Calu3 (cell line): Measurements from ENCODE around the gene ADCYAP1R1. TPM values are rescaled to one million over a fixed set of nuclear protein-coding genes. Genes with fewer than 3 reads are reported as not detected.

ENCODE experiments used
- BruUV-seq: library from RNA; stranded (reverse); fragments of 400-500 nt; replicated peaks from 2 replicates; lab custom pipeline; 2021; lab: Mats Ljungman, UMichigan
- CTCF ChIA-PET: fragments of 300-600 bp; sonication (Branson Sonifier 250); formaldehyde crosslinking; loops from one replicate; lab custom pipeline; 2022; ENCODE audit warnings: antibody characterized with exemption; lab: Charles Lee
- DNase-seq: peaks from one replicate; pipeline ENCODE4 v3.0.0; 2022
- H3K27ac Mint-ChIP-seq: one replicate; pipeline ENCODE4 v1.8.0; 2022; ENCODE audit warnings: mixed read lengths; ENCODE audit not compliant: unreplicated experiment
- H3K27me3 Mint-ChIP-seq: one replicate; pipeline ENCODE4 v1.8.0; 2022; ENCODE audit warnings: mixed read lengths; ENCODE audit not compliant: unreplicated experiment
- H3K36me3 Mint-ChIP-seq: one replicate; pipeline ENCODE4 v1.8.0; 2022; ENCODE audit warnings: mild to moderate bottlenecking, moderate library complexity, mixed read lengths; ENCODE audit not compliant: insufficient read depth, unreplicated experiment
- H3K4me1 Mint-ChIP-seq: one replicate; pipeline ENCODE4 v1.8.0; 2022; ENCODE audit warnings: mild to moderate bottlenecking, low read depth, mixed read lengths; ENCODE audit not compliant: unreplicated experiment
- H3K4me3 Mint-ChIP-seq: one replicate; pipeline ENCODE4 v1.8.0; 2022; ENCODE audit warnings: mild to moderate bottlenecking, low read depth, moderate library complexity, mixed read lengths; ENCODE audit not compliant: unreplicated experiment
- H3K9me3 Mint-ChIP-seq: one replicate; pipeline ENCODE4 v1.8.0; 2022; ENCODE audit warnings: low read depth, mixed read lengths; ENCODE audit not compliant: unreplicated experiment
- CTCF ChIP-seq: fragments of 200-600 bp; IDR thresholded peaks from one replicate; pipeline ENCODE4 v1.8.0; 2022; ENCODE audit warnings: antibody characterized with exemption; ENCODE audit not compliant: unreplicated experiment
- intact Hi-C: fragments of 100-400 bp; cut with micrococcal nuclease; formaldehyde crosslinking; loops from one replicate; pipeline ENCODE4 v1.10.0; 2022; ENCODE audit not compliant: unreplicated experiment
- total RNA-seq: library from RNA; stranded (reverse); gene quantifications from 2 replicates; pipeline ENCODE4 v1.2.3, GENCODE V29; 2022

The ADCYAP1R1 gene
- total RNA-seq, 1 experiment from 2014 or later: not detected

- intact Hi-C loops: no loop called here
- DNase-seq: no peak
- CTCF ChIA-PET: no interaction called here
- BruUV-seq: no TSS peak
- Mint-ChIP-seq H3K27me3 (no peaks in the 10 kb centered on the region), H3K4me3 (no peak overlapping the region), H3K4me1 (no peaks in the 10 kb centered on the region), H3K36me3 (no peaks in the 10 kb centered on the region), H3K27ac (no peak overlapping the region), H3K9me3 (no peaks in the 10 kb centered on the region)
- no peak for TF ChIP-seq CTCF
Measured at GRCh38 chr7:31082017-31082416, 29.9 kb downstream of the ADCYAP1R1 start.

- Mint-ChIP-seq H3K9me3 (no peaks in the 10 kb centered on the region), H3K4me3 (no peak overlapping the region), H3K4me1 (no peaks in the 10 kb centered on the region), H3K27me3 (no peaks in the 10 kb centered on the region), H3K27ac (no peak overlapping the region), H3K36me3 (no peaks in the 10 kb centered on the region)
- BruUV-seq: no TSS peak
- intact Hi-C loops: no loop called here
- CTCF ChIA-PET: no interaction called here
- TF ChIP-seq CTCF: no peak
- DNase-seq: no peak
Measured at GRCh38 chr7:31082447-31082846, 30.3 kb downstream of the ADCYAP1R1 start.

GRCh38 chr7:31083210-31083786 is 31.2 kb downstream of the ADCYAP1R1 start:
- intact Hi-C loops: no loop called here
- Mint-ChIP-seq H3K9me3 (no peaks in the 10 kb centered on the region), H3K4me3 (no peak overlapping the region), H3K36me3 (no peaks in the 10 kb centered on the region), H3K27me3 (no peaks in the 10 kb centered on the region), H3K27ac (no peak overlapping the region), H3K4me1 (no peaks in the 10 kb centered on the region)
- DNase-seq: no peak
- CTCF ChIA-PET: interaction anchor here (1.6 kb wide), 1 partner anchor 38 kb away, joined by 3 read pairs; no protein-coding TSS in a partner anchor
- no peak for TF ChIP-seq CTCF
- BruUV-seq: no TSS peak

GRCh38 chr7:31084226-31084625 is 32.1 kb downstream of the ADCYAP1R1 start:
- intact Hi-C loops: no loop called here
- TF ChIP-seq CTCF: no peak
- Mint-ChIP-seq H3K4me3 (no peak overlapping the region), H3K4me1 (no peaks in the 10 kb centered on the region), H3K27me3 (no peaks in the 10 kb centered on the region), H3K27ac (no peak overlapping the region), H3K36me3 (no peaks in the 10 kb centered on the region), H3K9me3 (no peaks in the 10 kb centered on the region)
- BruUV-seq: no TSS peak
- DNase-seq: no peak
- CTCF ChIA-PET: interaction anchor here (1.6 kb wide), 1 partner anchor 38 kb away, joined by 3 read pairs; no protein-coding TSS in a partner anchor
